GM19043 (cell line): ENCODE results near the gene FGF11.
A peak's percentile ranks its signal among the peaks of the same experiment; 100 is the strongest.

ENCODE experiments used
- ATAC-seq: cut with Tn5 transposase; IDR thresholded peaks from one replicate; pipeline ENCODE4 v1.9.1; 2021; ENCODE audit warnings: low read depth; ENCODE audit not compliant: unreplicated experiment

FGF11 gene

DNA sequence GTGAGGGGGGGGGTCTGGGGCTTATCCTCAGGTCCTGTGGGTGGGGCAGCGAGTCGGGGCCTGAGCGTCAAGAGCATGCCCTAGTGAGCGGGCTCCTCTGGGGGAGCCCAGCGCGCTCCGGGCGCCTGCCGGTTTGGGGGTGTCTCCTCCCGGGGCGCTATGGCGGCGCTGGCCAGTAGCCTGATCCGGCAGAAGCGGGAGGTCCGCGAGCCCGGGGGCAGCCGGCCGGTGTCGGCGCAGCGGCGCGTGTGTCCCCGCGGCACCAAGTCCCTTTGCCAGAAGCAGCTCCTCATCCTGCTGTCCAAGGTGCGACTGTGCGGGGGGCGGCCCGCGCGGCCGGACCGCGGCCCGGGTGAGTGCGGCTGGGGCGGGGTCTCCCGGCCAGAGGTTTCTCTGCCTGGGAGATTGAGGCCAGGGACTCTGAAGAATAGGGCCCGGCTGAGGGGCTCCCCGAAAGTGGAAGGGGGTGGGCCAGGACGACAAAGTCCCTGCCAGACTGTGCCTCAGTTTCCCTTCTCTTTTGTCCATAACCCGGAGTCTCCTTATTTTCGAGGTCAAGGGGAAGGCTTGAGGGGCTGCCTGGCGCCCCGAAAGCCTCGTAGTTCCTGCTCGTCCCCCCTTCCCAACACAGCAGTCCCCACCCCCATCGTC is at the start of gene FGF11:
TSS of gene FGF11 (plus strand) at position 51 of the 651 bp plus-strand sequence. CDS start at position 160, 109 bp downstream.
- ATAC-seq, result no peak

- no peak for ATAC-seq
Measured at GRCh38 chr17:7389924-7390910, 49.1 kb upstream of the FGF11 start.

GRCh38 chr17:7391307-7391706 is 48.0 kb upstream of the FGF11 start:
- ATAC-seq, result no peak

DNA sequence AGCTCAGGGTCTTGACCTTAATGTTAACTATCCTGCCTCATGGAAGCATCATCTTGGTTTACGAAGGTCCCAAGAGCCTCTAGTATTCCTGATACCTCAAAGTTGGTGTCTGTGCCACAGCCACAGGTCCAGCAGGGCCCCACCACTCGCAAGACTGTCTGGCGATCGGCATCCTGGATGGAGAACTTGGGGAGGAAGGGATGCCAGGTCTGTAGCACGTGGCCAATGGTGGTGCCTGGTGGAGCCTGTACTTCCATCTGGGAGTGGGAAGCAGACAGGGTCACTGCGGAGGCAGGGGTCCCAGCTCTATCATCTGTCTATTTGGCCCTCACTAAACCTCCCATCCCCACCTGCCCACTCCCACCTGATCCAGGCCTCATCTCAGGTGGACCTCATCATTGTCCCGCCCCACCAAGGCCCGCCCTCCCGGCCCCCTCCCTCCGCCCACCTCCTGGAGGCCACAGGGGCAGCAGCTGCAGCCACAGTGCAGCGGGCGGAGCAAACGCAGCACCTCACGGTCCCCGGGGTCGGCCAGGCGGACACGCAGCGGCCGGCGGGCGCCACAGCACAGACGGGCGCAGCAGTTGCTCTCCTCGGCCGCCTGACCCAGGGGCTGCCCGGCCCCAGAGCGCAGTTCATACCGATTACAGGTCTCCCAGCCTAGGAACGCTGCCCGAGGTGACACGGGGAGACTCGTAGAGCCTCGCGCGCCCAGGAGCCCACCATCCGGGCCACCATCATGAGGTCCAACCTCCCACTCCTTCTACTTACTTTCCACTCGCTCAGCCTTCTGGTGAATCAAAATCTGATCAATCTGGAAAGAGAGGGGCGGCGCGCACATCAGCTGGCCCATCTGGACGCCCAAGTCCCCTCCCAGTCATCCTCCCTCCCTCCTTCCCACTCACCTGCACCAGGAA is 46.4 kb upstream of the FGF11 start:
- ATAC-seq, result no peak

DNA sequence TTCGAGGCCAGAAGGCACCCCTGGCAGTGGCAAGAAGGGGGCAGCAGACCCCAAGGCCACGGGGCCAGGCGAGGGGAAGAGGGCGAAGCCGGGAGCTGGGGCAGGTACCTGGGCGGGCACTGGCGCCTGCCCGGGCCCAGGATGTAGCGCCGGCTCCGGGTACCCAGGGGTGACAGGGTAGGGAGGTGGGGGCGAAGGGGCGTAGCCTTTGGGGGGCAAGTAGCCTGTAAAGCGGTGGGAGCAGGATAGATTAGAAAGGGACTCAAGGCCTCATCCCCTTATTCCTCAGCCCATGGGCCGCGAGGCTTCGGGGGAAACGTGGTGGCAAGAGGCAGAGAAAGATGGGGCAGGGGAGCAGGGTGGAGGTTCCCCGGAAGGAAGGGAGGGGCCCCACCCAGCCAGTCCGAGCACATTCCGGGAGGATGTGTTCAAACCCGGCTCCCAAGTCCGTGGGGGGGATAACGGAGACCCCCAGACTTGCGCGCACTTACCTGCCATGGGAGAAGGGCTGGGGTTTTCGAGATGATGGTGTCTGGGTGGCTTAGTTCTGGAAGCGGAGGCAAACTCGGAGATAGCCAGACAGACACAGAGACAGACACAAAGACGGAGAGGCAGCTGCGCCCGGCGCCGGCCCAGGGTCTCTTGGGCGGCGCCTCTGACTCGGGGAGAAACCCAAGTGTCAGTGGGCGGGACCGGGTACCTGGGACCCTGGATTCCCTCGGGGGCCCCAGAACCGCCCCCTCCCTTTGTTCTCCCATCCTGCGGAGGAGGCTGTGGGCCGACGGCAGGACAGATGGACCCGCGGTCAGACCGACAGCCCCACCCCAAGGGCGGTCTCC is 45.5 kb upstream of the FGF11 start:
- no peak for ATAC-seq

GRCh38 chr17:7394452-7395191 is 44.7 kb upstream of the FGF11 start, which contains the start of gene PLSCR3:
TSS of gene PLSCR3 (minus strand) at chr17:7394525. CDS start at chr17:7394110, 415 bp downstream.
- ATAC-seq, result no peak

DNA sequence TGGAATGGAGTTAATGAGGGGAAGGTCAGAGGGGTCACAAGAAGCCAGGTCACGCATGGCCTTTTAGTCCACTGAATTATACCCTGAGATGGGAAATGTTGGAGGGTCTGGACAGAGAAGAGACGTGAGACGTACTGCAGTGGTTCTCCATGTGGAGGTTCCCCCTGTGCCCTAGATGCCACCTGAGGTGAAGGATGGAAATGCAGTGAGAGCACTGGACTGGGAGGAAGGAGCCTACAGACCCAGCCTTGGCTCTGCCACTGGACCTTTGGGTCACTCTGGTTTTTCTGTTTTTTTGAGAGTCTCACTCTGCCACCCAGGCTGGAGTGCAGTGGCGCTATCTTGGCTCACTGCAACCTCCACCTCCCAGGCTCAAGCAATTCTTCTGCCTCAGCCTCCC is 43.2 kb upstream of the FGF11 start:
- ATAC-seq, result no peak

DNA sequence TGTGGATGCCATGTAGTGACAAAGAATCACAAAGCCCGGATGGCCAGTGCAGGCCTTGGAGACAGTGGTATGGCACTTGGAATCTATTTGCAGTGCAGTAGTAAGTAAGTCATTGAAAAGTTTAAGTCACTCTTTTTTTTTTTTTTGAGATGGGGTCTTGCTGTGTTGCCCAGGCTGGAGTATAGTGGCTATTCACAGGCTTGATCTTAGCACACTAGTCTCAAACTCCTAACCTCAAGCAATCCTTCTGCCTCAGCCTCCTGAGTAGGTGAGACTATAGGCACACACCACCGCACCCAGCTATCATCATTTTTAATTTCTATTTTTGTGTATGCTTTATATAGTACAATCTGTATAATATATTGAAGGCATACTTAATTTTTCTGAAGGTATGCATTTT is 40.7 kb upstream of the FGF11 start:
- no peak for ATAC-seq

DNA sequence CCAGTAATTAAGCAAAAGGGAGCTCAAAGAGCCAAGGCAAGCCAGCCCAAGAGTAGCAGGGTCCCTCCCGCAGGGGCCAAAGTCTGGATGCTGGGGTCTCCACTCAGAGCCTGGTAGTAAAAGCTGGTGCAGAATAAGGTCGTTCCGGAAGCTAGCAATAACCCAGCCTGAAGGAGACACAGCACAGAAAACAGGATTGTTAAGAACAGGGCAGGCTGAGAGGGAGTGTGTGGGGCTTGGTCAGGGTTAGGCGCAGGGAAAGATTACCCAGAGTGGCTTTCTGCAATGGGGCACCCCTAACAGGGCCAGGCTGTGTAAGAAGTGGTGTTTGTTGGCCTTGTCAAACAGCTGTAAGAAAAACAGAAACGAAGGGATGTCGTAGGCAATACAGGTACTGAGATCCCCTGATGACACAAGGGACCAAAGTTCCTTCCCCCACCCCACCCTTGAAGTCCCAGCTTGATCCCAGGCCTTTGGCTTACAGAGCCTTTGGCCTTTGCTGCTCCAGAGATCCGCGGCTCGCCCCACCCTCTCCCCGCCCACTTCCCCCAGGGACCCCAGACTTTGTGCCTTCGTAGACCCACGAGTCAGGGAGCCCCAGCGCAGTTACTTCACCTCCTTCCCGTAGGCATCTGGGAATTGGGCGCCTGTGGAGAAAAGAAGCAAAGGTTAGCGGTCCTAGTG is 36.1 kb upstream of the FGF11 start:
- ATAC-seq, result no peak

DNA sequence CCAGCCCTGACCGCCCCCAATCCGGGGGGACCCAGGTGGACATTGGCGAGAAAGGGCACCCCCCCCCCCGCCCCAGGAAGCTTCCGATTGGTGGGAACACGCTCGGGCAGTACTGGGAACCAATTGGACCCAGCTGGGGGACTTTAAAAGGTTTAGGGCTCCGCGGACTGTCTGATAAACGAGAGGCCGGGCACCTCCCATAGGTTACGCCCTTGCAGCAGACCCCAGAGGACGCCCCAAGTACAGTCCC is 35.7 kb upstream of the FGF11 start:
- no peak for ATAC-seq

GRCh38 chr17:7403977-7404736 is 35.2 kb upstream of the FGF11 start, which contains the start of gene TMEM256:
TSS of gene TMEM256 (minus strand) at chr17:7404097. CDS start at chr17:7404084, 13 bp downstream.
- ATAC-seq, result peak; percentile 94

DNA sequence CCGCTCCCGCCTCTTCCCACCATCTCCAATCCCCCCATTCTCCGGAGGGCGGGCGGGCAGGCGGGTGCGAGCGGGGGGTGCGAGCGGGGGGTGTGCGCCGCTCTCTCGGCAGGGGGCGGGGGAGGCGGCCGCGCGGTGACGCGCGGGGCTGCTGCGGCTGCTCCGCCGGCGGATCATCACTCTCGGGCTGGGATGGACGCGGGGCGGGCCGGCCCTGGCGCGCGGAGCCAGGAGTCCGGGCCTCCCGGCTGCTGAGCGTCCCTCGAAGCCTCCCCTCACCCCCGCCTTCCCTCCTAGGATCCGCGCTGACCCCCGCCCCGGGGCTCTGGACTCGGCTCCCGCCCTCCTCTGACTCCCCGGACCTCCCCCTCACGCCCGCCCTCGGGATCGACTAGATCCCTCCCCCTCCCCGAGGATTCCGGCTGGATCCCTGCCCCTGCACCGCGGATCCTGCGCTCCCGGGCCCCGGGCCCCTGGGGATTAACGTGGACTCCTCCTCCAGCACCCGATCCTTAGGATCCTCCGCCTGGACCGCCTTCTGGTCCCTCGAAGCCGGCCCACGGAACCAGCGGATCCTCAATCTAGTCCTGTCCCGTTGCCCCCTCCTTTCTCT is 34.5 kb upstream of the FGF11 start:
- ATAC-seq, result no peak

DNA sequence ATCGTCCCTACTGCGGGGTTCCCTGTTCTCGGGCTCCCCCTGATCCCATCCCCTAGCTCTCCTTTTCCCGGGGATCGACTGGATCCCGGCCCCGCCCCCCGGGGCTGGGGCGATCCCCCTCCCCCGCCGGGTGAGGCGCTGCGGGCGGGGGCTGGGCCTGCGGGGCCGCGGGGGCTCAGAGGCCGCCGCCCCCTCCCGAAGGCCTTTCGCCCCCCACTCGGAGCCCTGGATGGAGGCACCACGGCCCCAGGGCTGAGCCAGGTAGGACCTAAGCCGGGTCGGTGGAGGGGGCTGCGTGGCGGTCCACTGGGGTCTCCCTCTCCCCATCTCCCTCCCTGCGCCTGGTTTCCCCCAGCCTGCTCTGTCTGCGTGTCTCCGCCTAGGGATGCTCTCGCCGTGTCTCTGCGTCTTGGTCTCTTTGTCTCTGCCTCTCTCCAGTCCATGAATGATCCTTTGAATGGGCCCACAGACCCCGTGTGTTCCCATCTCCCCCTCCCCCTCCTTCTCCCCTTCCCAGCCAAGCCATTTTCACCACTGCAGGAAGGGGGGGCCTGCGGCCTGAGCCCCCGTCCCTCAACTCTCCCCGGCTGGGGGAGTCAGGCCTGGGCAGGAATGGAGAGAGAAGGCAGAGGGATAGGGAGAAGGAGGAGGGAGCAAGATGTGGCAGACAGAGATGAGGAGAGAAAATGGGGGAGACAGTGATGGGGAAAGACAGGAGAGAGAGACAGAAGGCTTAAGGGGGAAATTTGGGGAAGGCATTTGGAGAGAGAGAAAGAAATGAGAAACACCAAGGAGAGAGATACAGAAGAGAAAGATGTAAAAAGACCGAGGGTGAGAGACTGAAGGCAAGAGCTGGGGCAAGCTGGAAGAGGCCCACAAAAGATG is 33.7 kb upstream of the FGF11 start:
- ATAC-seq, result no peak

DNA sequence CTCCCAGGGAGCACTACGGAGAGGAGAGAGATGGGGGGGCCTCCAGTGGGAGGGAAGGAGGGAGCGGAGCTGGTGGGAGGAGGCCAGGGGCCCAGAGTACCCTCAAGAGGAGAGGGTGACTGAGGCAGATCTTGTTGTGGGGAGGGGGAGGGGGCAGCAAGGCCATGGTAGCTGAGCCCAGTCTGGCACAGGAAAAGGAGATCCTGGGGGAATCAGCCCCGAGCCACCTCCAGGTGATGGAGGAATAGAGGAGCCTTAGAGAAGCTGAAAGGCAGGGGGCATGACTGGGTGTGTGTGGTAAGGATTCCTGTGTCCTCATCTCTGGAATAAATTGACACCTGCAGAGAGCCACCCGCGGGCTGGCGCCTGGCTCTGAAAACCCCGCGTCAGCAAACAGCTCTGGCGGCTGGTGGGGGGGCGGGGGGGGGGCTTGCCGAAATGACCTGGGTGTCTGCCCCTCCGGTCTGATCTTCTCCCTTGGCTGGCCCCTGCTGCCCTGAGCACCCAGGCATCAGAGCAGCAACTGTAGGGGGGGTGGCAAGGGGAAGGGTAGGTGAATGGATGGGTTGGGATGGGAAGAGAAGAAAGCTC is 33.0 kb upstream of the FGF11 start:
- ATAC-seq, result no peak

- ATAC-seq, result no peak
Measured at GRCh38 chr17:7407082-7407481, 32.2 kb upstream of the FGF11 start.
